GM23338 (cell line): Measurements from ENCODE around the gene ENTHD1. TPM values are rescaled to one million over a fixed set of nuclear protein-coding genes. Genes with fewer than 3 reads are reported as not detected.

Experiments
- CTCF ChIP-seq, 2 experiments: fragments of 200-600 bp in 1 of 2; sonication (generic) in 1 of 2; conservative IDR thresholded peaks; 2 replicates each; pipeline versions ENCODE4 v1.5.1 to v1.6.1; 2016 to 2017; ENCODE audit warnings: antibody characterized with exemption in 2 of 2, low read depth in 2 of 2, mild to moderate bottlenecking in 2 of 2, moderate library complexity in 1 of 2
- EZH2 ChIP-seq: fragments of 200-600 bp; sonication (generic); IDR thresholded peaks from one replicate; pipeline ENCODE4 v1.8.0; 2017; ENCODE audit warnings: antibody characterized with exemption, mild to moderate bottlenecking, low read depth; ENCODE audit not compliant: unreplicated experiment
- POLR2AphosphoS5 ChIP-seq: IDR thresholded peaks from 2 replicates; pipeline ENCODE4 v1.6.1; 2016; ENCODE audit warnings: antibody characterized with exemption, low read depth
- REST ChIP-seq: IDR thresholded peaks from one replicate; pipeline ENCODE4 v1.6.1; 2018; ENCODE audit warnings: antibody characterized with exemption; ENCODE audit not compliant: unreplicated experiment
- ZNF462 ChIP-seq: fragments of 250-450 bp; sonication (Bioruptor Pico); IDR thresholded peaks from 2 replicates; pipeline ENCODE4 v1.5.0; 2020; ENCODE audit warnings: mild to moderate bottlenecking, moderate library complexity
- polyA plus RNA-seq: library from polyadenylated mRNA; unstranded; fragments of >200 nt; fragmentation: Nextera tagmentation; extraction: Ambion mirVana; gene quantifications from 2 replicates; pipeline ENCODE4 v1.2.1, GENCODE V29; 2016
- total RNA-seq: library from RNA; depleted of rRNA; stranded (reverse); fragments of >200 nt; shearing (Covaris generic); gene quantifications from 2 replicates; pipeline ENCODE4 v1.2.3, GENCODE V29; 2014

The ENTHD1 gene
- total and polyA plus RNA-seq, 2 experiments from 2014 or later = not detected

GRCh38 chr22:39916496-39916895 is 22.9 kb upstream of the ENTHD1 start (continued):
- TF ChIP-seq ZNF462 (CRISPR knock-in tag) (no peak), EZH2 (no peak), REST (no peak), POLR2AphosphoS5 (no peak), CTCF (conservative IDR thresholded peaks at IDR 0.05; ENCODE audit: low read depth in 2 of 2) (no peak)
